SK-N-SH (cell line): Measurements from ENCODE around the gene PPM1N. TPM values are rescaled to one million over a fixed set of nuclear protein-coding genes. Genes with fewer than 3 reads are reported as not detected.
A peak's percentile ranks its signal among the peaks of the same experiment; 100 is the strongest.

Experiments
- CTCF ChIA-PET: fragments of 300-600, 350-600 bp; formaldehyde crosslinking; extraction: SDS; loops from one replicate; lab custom pipeline; 2021; lab: Yijun Ruan, JAX
- POLR2A ChIA-PET: fragments of 350-600 bp; sonication (Branson Sonifier 250); formaldehyde crosslinking; extraction: SDS; loops from one replicate; lab custom pipeline; 2020; ENCODE audit warnings: antibody characterized with exemption, inconsistent platforms; lab: Yijun Ruan, JAX
- DNase-seq: peaks from one replicate; pipeline ENCODE4 v3.0.0; 2012
- H2AFZ ChIP-seq: fragments of 200-600 bp; sonication (generic); 2 replicates; pipeline ENCODE4 v1.8.1; 2016; ENCODE audit warnings: antibody characterized with exemption, mild to moderate bottlenecking, low read depth
- H3F3A ChIP-seq: fragments of 200-600 bp; sonication (generic); replicated peaks from 2 replicates; pipeline ENCODE3; 2016; ENCODE audit warnings: antibody characterized with exemption, mild to moderate bottlenecking; ENCODE audit not compliant: insufficient read depth
- H3K27ac ChIP-seq, 2 experiments: fragments of 200-500 bp in 1 of 2; fragments of 200-600 bp in 1 of 2; sonication (Bioruptor generic) in 1 of 2; sonication (generic), shearing (Covaris generic) in 1 of 2; 2 replicates each; pipeline versions ENCODE4 v1.5.1 to v1.6.1; 2014 to 2016; ENCODE audit warnings: low read depth in 2 of 2, inconsistent platforms in 1 of 2, low read length in 1 of 2, mild to moderate bottlenecking in 1 of 2, mixed read lengths in 1 of 2
- H3K27me3 ChIP-seq: fragments of 200-600 bp; sonication (generic), shearing (Covaris generic); 2 replicates; pipeline ENCODE4 v1.6.1; 2016; ENCODE audit warnings: mixed run types; ENCODE audit not compliant: insufficient read depth
- H3K36me3 ChIP-seq, 2 experiments: fragments of 200-500 bp in 1 of 2; fragments of 200-600 bp in 1 of 2; sonication (Bioruptor generic) in 1 of 2; sonication (generic) in 1 of 2; replicated peaks in 1 of 2; 2 replicates each; pipeline versions ENCODE3 to v1.5.1; 2014 to 2016; ENCODE audit warnings: low read length in 1 of 2, mild to moderate bottlenecking in 1 of 2; ENCODE audit not compliant: insufficient read depth in 2 of 2, control insufficient read depth in 1 of 2
- H3K4me1 ChIP-seq, 2 experiments: fragments of 200-500 bp in 1 of 2; fragments of 200-600 bp in 1 of 2; sonication (Bioruptor generic) in 1 of 2; sonication (generic), shearing (Covaris generic) in 1 of 2; 2 replicates each; pipeline versions ENCODE4 v1.5.1 to v1.6.1; 2014 to 2016; ENCODE audit warnings: low read depth in 1 of 2, low read length in 1 of 2, mixed run types in 1 of 2; ENCODE audit not compliant: insufficient read depth in 2 of 2, control insufficient read depth in 1 of 2
- H3K4me2 ChIP-seq: fragments of 200-600 bp; sonication (generic), shearing (Covaris generic); 2 replicates; pipeline ENCODE4 v1.6.1; 2017; ENCODE audit warnings: mixed run types
- H3K4me3 ChIP-seq, 2 experiments: fragments of 200-500 bp in 1 of 2; fragments of 200-600 bp in 1 of 2; sonication (Bioruptor generic) in 1 of 2; sonication (generic), shearing (Covaris generic) in 1 of 2; 2 replicates each; pipeline versions ENCODE4 v1.5.1 to v1.8.1; 2014 to 2016; ENCODE audit warnings: low read depth in 2 of 2, inconsistent platforms in 1 of 2, low read length in 1 of 2, mild to moderate bottlenecking in 1 of 2, mixed read lengths in 1 of 2, moderate library complexity in 1 of 2
- H3K79me2 ChIP-seq: fragments of 200-600 bp; sonication (generic); 2 replicates; pipeline ENCODE4 v1.8.1; 2017; ENCODE audit warnings: mild to moderate bottlenecking; ENCODE audit not compliant: insufficient read depth
- H3K9ac ChIP-seq: fragments of 200-600 bp; sonication (generic); 2 replicates; pipeline ENCODE4 v1.6.1; 2017; ENCODE audit warnings: mixed run types
- H3K9me2 ChIP-seq: fragments of 200-600 bp; sonication (generic); 2 replicates; pipeline ENCODE4 v1.6.1; 2017; ENCODE audit warnings: mixed run types
- H3K9me3 ChIP-seq: fragments of 200-600 bp; sonication (generic); 2 replicates; pipeline ENCODE4 v1.6.1; 2017; ENCODE audit warnings: mixed run types, mild to moderate bottlenecking, moderate library complexity
- H4K20me1 ChIP-seq: fragments of 200-600 bp; sonication (generic); 2 replicates; pipeline ENCODE4 v1.6.1; 2017; ENCODE audit warnings: mild to moderate bottlenecking, mixed run types; ENCODE audit not compliant: insufficient read depth
- CHD2 ChIP-seq: fragments of 150-350 bp; IDR thresholded peaks from 2 replicates; pipeline ENCODE4 v1.6.1; 2018; ENCODE audit warnings: low read length; ENCODE audit not compliant: partially characterized antibody
- CTCF ChIP-seq: fragments of 200-600 bp; sonication (generic); IDR thresholded peaks from 2 replicates; pipeline ENCODE4 v1.6.1; 2017; ENCODE audit warnings: antibody characterized with exemption, mild to moderate bottlenecking, moderate library complexity
- EZH2phosphoT487 ChIP-seq: fragments of 200-600 bp; sonication (generic); IDR thresholded peaks from 2 replicates; pipeline ENCODE4 v1.6.1; 2017; ENCODE audit warnings: low read depth, mixed run types, mild to moderate bottlenecking, antibody characterized with exemption, moderate library complexity, borderline replicate concordance
- FOXJ3 ChIP-seq: sonication (generic); formaldehyde crosslinking; IDR thresholded peaks from 2 replicates; pipeline ENCODE4 v1.5.1; 2020; ENCODE audit warnings: mild to moderate bottlenecking, missing genetic modification reagents
- GABPA ChIP-seq: IDR thresholded peaks from 2 replicates; pipeline ENCODE4 v1.4.0; 2012; ENCODE audit warnings: low read depth, mild to moderate bottlenecking
- MXI1 ChIP-seq: IDR thresholded peaks from 2 replicates; pipeline ENCODE4 v1.6.1; 2012; ENCODE audit warnings: mild to moderate bottlenecking, low read depth, low read length, improper control_type of control experiment
- RAD21 ChIP-seq: IDR thresholded peaks from 2 replicates; pipeline ENCODE4 v1.6.1; 2012; ENCODE audit warnings: mild to moderate bottlenecking, low read length
- RCOR1 ChIP-seq: fragments of 150-350 bp; IDR thresholded peaks from 2 replicates; pipeline ENCODE4 v1.6.1; 2017; ENCODE audit warnings: antibody characterized with exemption, low read length
- REST ChIP-seq: IDR thresholded peaks from 2 replicates; pipeline ENCODE4 v1.6.1; 2012; ENCODE audit warnings: mild to moderate bottlenecking, low read depth, low read length, moderate library complexity
- SMC3 ChIP-seq: IDR thresholded peaks from 2 replicates; pipeline ENCODE4 v1.6.1; 2012; ENCODE audit warnings: low read depth, low read length, improper control_type of control experiment
- TEAD4 ChIP-seq: IDR thresholded peaks from 2 replicates; pipeline ENCODE4 v1.4.0; 2012; ENCODE audit warnings: mild to moderate bottlenecking, borderline replicate concordance; ENCODE audit not compliant: insufficient read depth
- USF1 ChIP-seq: IDR thresholded peaks from 2 replicates; pipeline ENCODE4 v1.4.0; 2012; ENCODE audit warnings: low read depth, borderline replicate concordance
- USF2 ChIP-seq: fragments of 150-350 bp; IDR thresholded peaks from 2 replicates; pipeline ENCODE4 v1.6.1; 2017; ENCODE audit warnings: antibody characterized with exemption, low read length, low read depth, borderline replicate concordance
- WGBS: methylation state at CpG from one replicate; pipeline ENCODE4 v1.1.6; 2017; ENCODE audit warnings: low lambda C conversion rate; 5-methylcytosine and 5-hydroxymethylcytosine counted together
- polyA plus RNA-seq, 3 experiments: library from polyadenylated mRNA; depleted of rRNA; stranded (reverse); fragments of >200 nt; gene quantifications; 2 replicates each; pipeline ENCODE4 v1.2.3, GENCODE V29; 2012

PPM1N gene
- polyA plus RNA-seq, 1 of the 3 experiments (the other 2 are of a cell fraction) = 10.3 TPM

- TF ChIP-seq FOXJ3 (CRISPR knock-in tag) (no peak), RAD21 (peak; percentile 91), TEAD4 (no peak), USF2 (no peak), SMC3 (peak; percentile 78), MXI1 (no peak), REST (0 out of 2 replicates have a peak, but pooled peaks have one; percentile 19), RCOR1 (0 out of 2 replicates have a peak, but pooled peaks have one; percentile 37), EZH2phosphoT487 (no peak), CTCF (peak; percentile 94), USF1 (no peak), GABPA (no peak), CHD2 (peak; percentile 72)
- TF ChIP-seq, all 33 proteins: peak for 6
- Histone ChIP-seq H3K4me1 (no peaks in the 10 kb centered on the region), H3K79me2 (peaks cover 10% of the 10 kb centered on the region; the same call in 1 of the 2 replicates), H3K36me3 (peaks cover 27 to 41% of the 10 kb centered on the region in 2 experiments), H2AFZ (no peak overlapping the region), H3K9me2 (no peaks in the 10 kb centered on the region), H3K27ac (peak overlapping the region in 1 of 2 experiments; percentile 34; a peak in 1 of 4 replicates), H3K9ac (no peak overlapping the region), H3K9me3 (no peaks in the 10 kb centered on the region), H3K27me3 (no peaks in the 10 kb centered on the region), H3F3A (peaks cover 34% of the 10 kb centered on the region), H4K20me1 (peaks cover 20% of the 10 kb centered on the region; the same call in 1 of the 2 replicates), H3K4me3 (peak overlapping the region in 1 of 2 experiments; percentile 4; a peak in 1 of 4 replicates), H3K4me2 (no peak overlapping the region)
- 65% methylated on average over 9 of the region's 9 CpGs for WGBS
- CTCF ChIA-PET = interaction anchor here (0.7 to 1.1 kb wide), 5 partner anchors 8 to 575 kb away, joined by 3 to 4 read pairs (median 3); no protein-coding TSS in a partner anchor
- peak; percentile 94 for DNase-seq
- POLR2A ChIA-PET = no interaction called here
Observed at GRCh38 chr19:45523642-45524256, 25.5 kb downstream of the PPM1N start.
